ENCODE measurements around the gene ATP6V1G2.

Gene ATP6V1G2

GRCh38 chr6:31544676-31545075 is 1.7 kb downstream of the ATP6V1G2 start:
- POLR2A ChIA-PET: interaction anchor here (3.1 kb wide), 1 partner anchor 283 kb away, joined by 20 read pairs; the partner anchor contains the start of gene HSPA1B
- CTCF ChIA-PET: interaction anchor here (0.7 to 13.9 kb wide), 5 partner anchors 38 to 78 kb away, joined by 3 to 431 read pairs (median 5); partner anchors contain the start of genes LST1, LTB and NCR3
- H3K4me3 ChIP-seq (ENCODE audit: low read depth, low read length): no peak overlapping the region
- TF ChIP-seq ZSCAN18 (tag by site-specific recombination; IDR thresholded peaks at IDR 0.05) (no peak), ZNF626 (tag by site-specific recombination; IDR thresholded peaks at IDR 0.05) (no peak), ZFP69B (tag by site-specific recombination; IDR thresholded peaks at IDR 0.05) (no peak), ZNF518A (tag by site-specific recombination; conservative IDR thresholded peaks at IDR 0.05; ENCODE audit: low read depth) (no peak)
- H3K4me1 ChIP-seq (ENCODE audit: control insufficient read depth, insufficient read depth, low read length): peaks cover 5% of the 10 kb centered on the region
- H3K9me3 ChIP-seq (ENCODE audit: control insufficient read depth, insufficient read depth, low read depth, low read length): no peaks in the 10 kb centered on the region
- H3K27ac ChIP-seq (ENCODE audit: extremely low read depth, low read depth, low read length): no peak overlapping the region
- peaks cover 19 to 33% of the 10 kb centered on the region in 2 experiments for H3K36me3 ChIP-seq (ENCODE audit: control insufficient read depth in 2 of 2, insufficient read depth in 1 of 2, low read length in 2 of 2)

GRCh38 chr6:31543639-31544038 is 2.8 kb downstream of the ATP6V1G2 start:
- Histone ChIP-seq H3K27ac (ENCODE audit: extremely low read depth, low read depth, low read length) (no peak overlapping the region), H3K36me3 (ENCODE audit: control insufficient read depth in 2 of 2, insufficient read depth in 1 of 2, low read length in 2 of 2) (peaks cover 21 to 33% of the 10 kb centered on the region in 2 experiments), H3K4me1 (ENCODE audit: control insufficient read depth, insufficient read depth, low read length) (peaks cover 15% of the 10 kb centered on the region), H3K4me3 (ENCODE audit: low read depth, low read length) (no peak overlapping the region), H3K9me3 (ENCODE audit: control insufficient read depth, insufficient read depth, low read depth, low read length) (no peaks in the 10 kb centered on the region)
- ChIA-PET POLR2A (interaction anchor here (3.8 to 4.2 kb wide), 3 partner anchors 14 to 284 kb away, joined by 30 to 112 read pairs (median 97); partner anchors contain the start of genes HSPA1B, MCCD1 and MICB), CTCF (interaction anchor here (0.5 to 13.9 kb wide), 4 partner anchors 39 to 1768 kb away, joined by 3 to 431 read pairs (median 36); partner anchors contain the start of genes LST1, LTB and NCR3)
- TF ChIP-seq PRDM2 (tag by site-specific recombination; IDR thresholded peaks at IDR 0.05; ENCODE audit: borderline replicate concordance): no peak
- TF ChIP-seq ZBTB21 (tag by site-specific recombination; IDR thresholded peaks at IDR 0.05): no peak
- TF ChIP-seq RBAK (tag by site-specific recombination; IDR thresholded peaks at IDR 0.05): no peak
- TF ChIP-seq, protein P1, sequence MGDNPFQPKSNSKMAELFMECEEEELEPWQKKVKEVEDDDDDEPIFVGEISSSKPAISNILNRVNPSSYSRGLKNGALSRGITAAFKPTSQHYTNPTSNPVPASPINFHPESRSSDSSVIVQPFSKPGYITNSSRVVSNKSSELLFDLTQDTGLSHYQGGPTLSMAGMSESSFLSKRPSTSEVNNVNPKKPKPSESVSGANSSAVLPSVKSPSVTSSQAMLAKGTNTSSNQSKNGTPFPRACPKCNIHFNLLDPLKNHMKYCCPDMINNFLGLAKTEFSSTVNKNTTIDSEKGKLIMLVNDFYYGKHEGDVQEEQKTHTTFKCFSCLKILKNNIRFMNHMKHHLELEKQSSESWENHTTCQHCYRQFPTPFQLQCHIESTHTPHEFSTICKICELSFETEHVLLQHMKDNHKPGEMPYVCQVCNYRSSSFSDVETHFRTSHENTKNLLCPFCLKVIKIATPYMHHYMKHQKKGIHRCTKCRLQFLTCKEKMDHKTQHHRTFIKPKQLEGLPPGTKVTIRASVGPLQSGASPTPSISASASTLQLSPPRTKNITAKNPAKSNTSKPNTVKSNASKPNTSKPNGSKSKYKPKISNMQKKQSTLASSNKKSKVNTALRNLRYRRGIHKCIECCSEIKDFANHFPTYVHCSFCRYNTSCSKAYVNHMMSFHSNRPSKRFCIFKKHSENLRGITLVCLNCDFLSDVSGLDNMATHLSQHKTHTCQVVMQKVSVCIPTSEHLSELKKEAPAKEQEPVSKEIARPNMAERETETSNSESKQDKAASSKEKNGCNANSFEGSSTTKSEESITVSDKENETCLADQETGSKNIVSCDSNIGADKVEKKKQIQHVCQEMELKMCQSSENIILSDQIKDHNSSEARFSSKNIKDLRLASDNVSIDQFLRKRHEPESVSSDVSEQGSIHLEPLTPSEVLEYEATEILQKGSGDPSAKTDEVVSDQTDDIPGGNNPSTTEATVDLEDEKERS (tag by site-specific recombination; IDR thresholded peaks at IDR 0.05): no peak
- TF ChIP-seq TSHZ1 (tag by site-specific recombination; IDR thresholded peaks at IDR 0.05; ENCODE audit: borderline replicate concordance): no peak
- TF ChIP-seq, protein P2, sequence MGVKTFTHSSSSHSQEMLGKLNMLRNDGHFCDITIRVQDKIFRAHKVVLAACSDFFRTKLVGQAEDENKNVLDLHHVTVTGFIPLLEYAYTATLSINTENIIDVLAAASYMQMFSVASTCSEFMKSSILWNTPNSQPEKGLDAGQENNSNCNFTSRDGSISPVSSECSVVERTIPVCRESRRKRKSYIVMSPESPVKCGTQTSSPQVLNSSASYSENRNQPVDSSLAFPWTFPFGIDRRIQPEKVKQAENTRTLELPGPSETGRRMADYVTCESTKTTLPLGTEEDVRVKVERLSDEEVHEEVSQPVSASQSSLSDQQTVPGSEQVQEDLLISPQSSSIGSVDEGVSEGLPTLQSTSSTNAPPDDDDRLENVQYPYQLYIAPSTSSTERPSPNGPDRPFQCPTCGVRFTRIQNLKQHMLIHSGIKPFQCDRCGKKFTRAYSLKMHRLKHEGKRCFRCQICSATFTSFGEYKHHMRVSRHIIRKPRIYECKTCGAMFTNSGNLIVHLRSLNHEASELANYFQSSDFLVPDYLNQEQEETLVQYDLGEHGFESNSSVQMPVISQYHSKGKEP (tag by site-specific recombination; IDR thresholded peaks at IDR 0.05): no peak
- TF ChIP-seq ZIC2 (tag by site-specific recombination; IDR thresholded peaks at IDR 0.05): no peak

All from HEK293 (cell line).